Lower lobe of right lung (tissue), 2 donors: ENCODE data around the gene WBP1. TPM values are rescaled to one million over a fixed set of nuclear protein-coding genes. Genes with fewer than 3 reads are reported as not detected.
A peak's percentile ranks its signal among the peaks of the same experiment; 100 is the strongest.

ENCODE experiments used
- ATAC-seq, 2 donors: fragments of 200-7000 bp; cut with Tn5 transposase; one replicate each; pipeline ENCODE4 v1.9.1; 2020 to 2022; ENCODE audit warnings: mild to moderate bottlenecking in 2 of 2, moderate library complexity in 2 of 2
- DNase-seq: peaks from one replicate; pipeline ENCODE4 v3.0.0-alpha.2; 2020
- H3K27ac ChIP-seq: fragments of 200-600 bp; one replicate; pipeline ENCODE4 v1.8.0; 2022
- H3K27me3 ChIP-seq: fragments of 200-600 bp; one replicate; pipeline ENCODE4 v1.8.0; 2022; ENCODE audit warnings: low read depth
- H3K36me3 ChIP-seq: fragments of 200-600 bp; one replicate; pipeline ENCODE4 v1.8.0; 2022; ENCODE audit warnings: mild to moderate bottlenecking
- H3K4me1 ChIP-seq: fragments of 200-600 bp; one replicate; pipeline ENCODE4 v1.8.0; 2022
- H3K4me3 ChIP-seq: fragments of 200-600 bp; one replicate; pipeline ENCODE4 v1.8.0; 2022; ENCODE audit warnings: mild to moderate bottlenecking
- H3K9me3 ChIP-seq: fragments of 200-600 bp; one replicate; pipeline ENCODE4 v1.8.0; 2022
- CTCF ChIP-seq: fragments of 200-600 bp; IDR thresholded peaks from one replicate; pipeline ENCODE4 v1.8.0; 2022; ENCODE audit warnings: antibody characterized with exemption, mild to moderate bottlenecking
- intact Hi-C: fragments of 100-400 bp; cut with DNase I; formaldehyde crosslinking; loops from one replicate; pipeline ENCODE4 v1.11.0; 2022
- total RNA-seq: library from RNA; stranded (reverse); fragmentation: NEBNext Ultra II Directional; extraction: Animal tissue kit (Norgen Biotek cat#: 25700); gene quantifications from one replicate; pipeline ENCODE4 v1.2.1, GENCODE V29; 2021
- donor health status: DM: no; HTN: yes; CAD: no; lungs with severe emphysema.

The WBP1 gene
- total RNA-seq, 1 donor from 2014 or later: 60.1 TPM

- intact Hi-C loops: no loop called here
- Histone ChIP-seq H3K4me1 (peaks cover 38% of the 10 kb centered on the region), H3K4me3 (peak overlapping the region; percentile 66), H3K27ac (peak overlapping the region; percentile 36), H3K27me3 (peaks cover 11% of the 10 kb centered on the region), H3K36me3 (no peaks in the 10 kb centered on the region), H3K9me3 (no peaks in the 10 kb centered on the region)
- DNase-seq (no peak), ATAC-seq (peak; percentile 9 to 25)
- no peak for TF ChIP-seq CTCF
Measured at GRCh38 chr2:74415762-74416395, 42.4 kb upstream of the WBP1 start.

GRCh38 chr2:74416778-74417177 is 41.5 kb upstream of the WBP1 start:
- peaks cover 42% of the 10 kb centered on the region for H3K4me1 ChIP-seq
- DNase-seq (no peak), ATAC-seq (no peak)
- H3K4me3 ChIP-seq: no peak overlapping the region
- no peaks in the 10 kb centered on the region for H3K9me3 ChIP-seq
- intact Hi-C loops: no loop called here
- no peak for TF ChIP-seq CTCF
- H3K27me3 ChIP-seq: peaks cover 11% of the 10 kb centered on the region
- no peak overlapping the region for H3K27ac ChIP-seq
- H3K36me3 ChIP-seq: no peaks in the 10 kb centered on the region

- Histone ChIP-seq H3K4me3 (no peak overlapping the region), H3K9me3 (no peaks in the 10 kb centered on the region), H3K27ac (no peak overlapping the region), H3K27me3 (peaks cover 11% of the 10 kb centered on the region), H3K36me3 (no peaks in the 10 kb centered on the region), H3K4me1 (peaks cover 46% of the 10 kb centered on the region)
- no peak for TF ChIP-seq CTCF
- DNase-seq (no peak), ATAC-seq (no peak)
- intact Hi-C loops: no loop called here
Measured at GRCh38 chr2:74417197-74417596, 41.0 kb upstream of the WBP1 start.

- no peak overlapping the region for H3K27ac ChIP-seq
- no peak for ATAC-seq
- H3K4me3 ChIP-seq: no peak overlapping the region
- peaks cover 48% of the 10 kb centered on the region for H3K4me1 ChIP-seq
- TF ChIP-seq CTCF: no peak
- no peak for DNase-seq
- no peaks in the 10 kb centered on the region for H3K36me3 ChIP-seq
- H3K9me3 ChIP-seq: no peaks in the 10 kb centered on the region
- intact Hi-C loops: no loop called here
- H3K27me3 ChIP-seq: peaks cover 11% of the 10 kb centered on the region
Measured at GRCh38 chr2:74417763-74418162, 40.5 kb upstream of the WBP1 start.

- no peak overlapping the region for H3K27ac ChIP-seq
Measured at GRCh38 chr2:74418312-74418711, 39.9 kb upstream of the WBP1 start.

More at GRCh38 chr2:74418312-74418711, 39.9 kb upstream of the WBP1 start:
- ATAC-seq: no peak
- TF ChIP-seq CTCF: no peak
- no peaks in the 10 kb centered on the region for H3K9me3 ChIP-seq
- H3K4me1 ChIP-seq: peaks cover 48% of the 10 kb centered on the region
- no peak for DNase-seq
- H3K27me3 ChIP-seq: peaks cover 11% of the 10 kb centered on the region
- no peak overlapping the region for H3K4me3 ChIP-seq
- intact Hi-C loops: no loop called here
- no peaks in the 10 kb centered on the region for H3K36me3 ChIP-seq
